GM23338 (cell line): ENCODE results near the gene XYLB. TPM values are rescaled to one million over a fixed set of nuclear protein-coding genes. Genes with fewer than 3 reads are reported as not detected.

Experiments used
- ATAC-seq: fragments of 200-7000 bp; cut with Tn5 transposase; 3 replicates; pipeline ENCODE4 v1.9.1; 2020
- DNase-seq: peaks from one replicate; pipeline ENCODE4 v3.0.0-alpha.2; 2015; ENCODE audit warnings: low spot score
- H2AFZ ChIP-seq: fragments of 200-600 bp; sonication (generic); 2 replicates; pipeline ENCODE4 v1.8.0; 2016; ENCODE audit warnings: antibody characterized with exemption, mild to moderate bottlenecking, moderate library complexity
- H3F3A ChIP-seq: fragments of 200-600 bp; sonication (generic); replicated peaks from 2 replicates; pipeline ENCODE4 v1.8.0; 2017; ENCODE audit warnings: antibody characterized with exemption, mixed run types, low read depth
- H3K27ac ChIP-seq: fragments of 200-600 bp; sonication (generic); 2 replicates; pipeline ENCODE4 v1.6.1; 2016; ENCODE audit warnings: low read depth
- H3K27me3 ChIP-seq: fragments of 200-600 bp; sonication (generic); 2 replicates; pipeline ENCODE4 v1.8.0; 2016; ENCODE audit warnings: mild to moderate bottlenecking, mixed run types, moderate library complexity; ENCODE audit not compliant: insufficient read depth
- H3K36me3 ChIP-seq: fragments of 200-600 bp; sonication (generic); 2 replicates; pipeline ENCODE4 v1.8.0; 2016; ENCODE audit warnings: mild to moderate bottlenecking; ENCODE audit not compliant: insufficient read depth
- H3K4me1 ChIP-seq: fragments of 200-600 bp; sonication (generic); 2 replicates; pipeline ENCODE4 v1.8.0; 2016; ENCODE audit warnings: mild to moderate bottlenecking, moderate library complexity; ENCODE audit not compliant: insufficient read depth
- H3K4me2 ChIP-seq: fragments of 200-600 bp; sonication (generic); 2 replicates; pipeline ENCODE4 v1.7.1; 2017; ENCODE audit warnings: mixed run types
- H3K4me3 ChIP-seq: fragments of 200-600 bp; sonication (generic); 2 replicates; pipeline ENCODE4 v1.6.1; 2016; ENCODE audit warnings: mixed run types
- H3K79me2 ChIP-seq: fragments of 200-600 bp; sonication (generic); replicated peaks from 2 replicates; pipeline ENCODE4 v1.8.0; 2017; ENCODE audit warnings: mild to moderate bottlenecking; ENCODE audit not compliant: insufficient read depth
- H3K9me2 ChIP-seq: fragments of 200-600 bp; sonication (generic); 2 replicates; pipeline ENCODE4 v1.8.0; 2017; ENCODE audit not compliant: insufficient read depth
- H4K20me1 ChIP-seq: fragments of 200-600 bp; sonication (generic); replicated peaks from 2 replicates; pipeline ENCODE4 v1.8.0; 2017; ENCODE audit warnings: mild to moderate bottlenecking; ENCODE audit not compliant: insufficient read depth
- H3K27ac Mint-ChIP-seq: 2 replicates; pipeline ENCODE4 v1.8.0; 2020; ENCODE audit warnings: inconsistent platforms, mild to moderate bottlenecking, moderate library complexity, mixed read lengths
- H3K27me3 Mint-ChIP-seq: 3 replicates; pipeline ENCODE4 v1.8.0; 2022; ENCODE audit warnings: low read depth, mild to moderate bottlenecking, moderate library complexity, mixed read lengths, inconsistent platforms; ENCODE audit not compliant: insufficient read depth, poor library complexity
- H3K36me3 Mint-ChIP-seq: 3 replicates; pipeline ENCODE4 v1.8.0; 2021; ENCODE audit warnings: low read depth, mild to moderate bottlenecking, inconsistent platforms, moderate library complexity, mixed read lengths
- H3K4me1 Mint-ChIP-seq: 3 replicates; pipeline ENCODE4 v1.8.0; 2020; ENCODE audit warnings: mild to moderate bottlenecking, inconsistent platforms, mixed read lengths
- H3K4me3 Mint-ChIP-seq: 3 replicates; pipeline ENCODE4 v1.8.0; 2021; ENCODE audit warnings: moderate library complexity, mild to moderate bottlenecking, inconsistent platforms, mixed read lengths
- H3K9me3 Mint-ChIP-seq: 3 replicates; pipeline ENCODE4 v1.8.0; 2020; ENCODE audit warnings: moderate library complexity, mild to moderate bottlenecking, inconsistent platforms, mixed read lengths
- CREB1 ChIP-seq: fragments of 250-450 bp; sonication (Bioruptor Pico); IDR thresholded peaks from 2 replicates; pipeline ENCODE4 v1.5.0; 2020; ENCODE audit warnings: low read depth, mild to moderate bottlenecking, moderate library complexity
- EZH2 ChIP-seq: fragments of 200-600 bp; sonication (generic); IDR thresholded peaks from one replicate; pipeline ENCODE4 v1.8.0; 2017; ENCODE audit warnings: antibody characterized with exemption, mild to moderate bottlenecking, low read depth; ENCODE audit not compliant: unreplicated experiment
- EZH2phosphoT487 ChIP-seq: fragments of 200-600 bp; sonication (generic); IDR thresholded peaks from one replicate; pipeline ENCODE4 v1.8.1; 2018; ENCODE audit warnings: antibody characterized with exemption; ENCODE audit not compliant: unreplicated experiment
- JUNB ChIP-seq: IDR thresholded peaks from one replicate; pipeline ENCODE4 v1.6.1; 2016; ENCODE audit warnings: antibody characterized with exemption; ENCODE audit not compliant: unreplicated experiment
- POLR2AphosphoS5 ChIP-seq: IDR thresholded peaks from 2 replicates; pipeline ENCODE4 v1.6.1; 2016; ENCODE audit warnings: antibody characterized with exemption, low read depth
- polyA plus RNA-seq: library from polyadenylated mRNA; unstranded; fragments of >200 nt; fragmentation: Nextera tagmentation; extraction: Ambion mirVana; gene quantifications from 2 replicates; pipeline ENCODE4 v1.2.1, GENCODE V29; 2016
- total RNA-seq: library from RNA; depleted of rRNA; stranded (reverse); fragments of >200 nt; shearing (Covaris generic); gene quantifications from 2 replicates; pipeline ENCODE4 v1.2.3, GENCODE V29; 2014
- TF ChIP-seq, protein P1 (sequence below): IDR thresholded peaks from one replicate; pipeline ENCODE4 v1.6.1; 2018; ENCODE audit warnings: antibody characterized with exemption; ENCODE audit not compliant: unreplicated experiment

XYLB gene
- total and polyA plus RNA-seq, 2 experiments from 2014 or later = 1.6 to 3.3 TPM

DNA sequence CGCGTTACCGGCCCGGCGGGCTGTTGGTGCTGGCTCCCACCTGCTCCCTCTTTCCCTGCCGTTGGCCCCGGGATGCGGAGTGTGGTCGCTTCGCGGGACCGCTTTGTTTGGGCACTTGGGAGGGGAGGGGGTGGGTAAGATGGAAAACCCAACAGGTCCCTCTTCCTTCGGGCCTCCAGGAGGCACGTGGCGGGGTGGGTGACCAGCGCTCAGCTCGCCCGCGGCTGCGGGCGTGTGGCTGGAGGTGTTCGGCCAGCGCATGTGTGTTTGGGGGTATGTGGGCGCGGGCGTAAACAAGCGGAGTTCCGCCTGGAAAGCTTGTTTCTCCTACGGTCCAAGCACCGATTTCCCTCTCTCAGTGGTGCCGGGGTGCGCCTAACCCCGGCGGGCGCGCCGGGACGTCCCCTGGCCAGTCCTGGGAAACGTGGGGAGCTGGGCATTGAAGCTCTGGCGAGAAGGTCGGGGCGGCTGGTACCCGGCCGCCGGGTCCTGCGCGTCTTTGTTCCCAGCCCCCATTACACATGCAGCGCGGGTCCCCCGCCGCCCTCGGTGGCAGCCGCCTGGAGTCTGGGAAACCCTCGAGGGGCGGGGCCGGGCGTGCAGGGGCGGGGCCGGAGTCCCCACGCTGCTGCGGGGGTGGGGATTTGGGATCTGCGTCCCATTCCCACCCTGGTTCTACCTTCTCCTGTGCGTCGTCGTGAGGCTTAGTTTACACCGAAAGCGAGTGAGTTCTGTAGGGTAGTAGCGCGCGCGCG, 108.5 kb downstream of the XYLB start:
- peaks cover 15% of the 10 kb centered on the region for H3K36me3 Mint-ChIP-seq
- H3K4me2 ChIP-seq = peak overlapping the region; percentile 91
- peak overlapping the region; percentile 91 for H3K27ac ChIP-seq

DNA sequence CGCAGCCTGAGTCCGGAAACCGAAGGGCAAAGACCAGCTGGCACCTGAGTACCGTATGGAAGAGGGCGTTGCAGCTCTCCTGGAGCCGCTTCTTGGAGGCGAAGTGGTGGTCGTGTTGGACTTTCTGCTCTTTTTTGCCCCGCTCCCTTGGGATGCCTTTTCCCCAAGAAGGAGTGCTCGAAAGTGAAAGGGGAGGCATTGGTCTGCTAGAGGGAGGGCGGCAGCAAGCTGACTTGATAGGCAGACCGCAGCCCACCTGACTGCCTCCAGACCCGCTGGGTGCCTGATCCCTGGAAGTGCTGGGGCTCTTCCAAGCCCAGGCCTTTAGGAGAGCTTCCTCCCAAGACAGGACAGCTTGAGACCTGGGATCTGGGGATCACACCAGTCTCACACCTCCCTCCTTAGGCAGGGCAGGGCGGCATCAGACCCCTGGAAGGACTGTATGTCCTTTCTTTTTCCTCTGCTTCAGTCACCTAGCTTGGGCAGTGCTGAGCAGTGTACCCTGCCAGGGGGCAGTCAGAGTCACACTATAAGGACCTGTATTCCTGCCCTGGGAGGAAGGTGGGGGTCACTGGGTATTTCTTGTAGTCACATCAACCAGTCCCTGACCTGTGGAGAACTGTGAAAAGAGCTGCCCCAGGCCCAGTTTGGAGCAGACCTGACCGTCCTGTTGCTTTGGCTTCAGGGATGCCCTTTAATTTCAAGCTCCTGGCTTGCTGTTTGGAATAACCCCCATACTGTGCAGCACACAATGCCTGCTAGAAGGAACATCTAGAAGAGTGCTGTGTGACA, 109.2 kb downstream of the XYLB start:
- H3K36me3 Mint-ChIP-seq = peaks cover 10% of the 10 kb centered on the region
- Histone ChIP-seq H3K4me1 (peaks cover 32% of the 10 kb centered on the region), H3F3A (peaks cover 14% of the 10 kb centered on the region), H4K20me1 (peaks cover 46% of the 10 kb centered on the region), H3K4me2 (peak overlapping the region; percentile 91), H3K27me3 (no peaks in the 10 kb centered on the region), H3K27ac (peak overlapping the region; percentile 91), H2AFZ (no peak overlapping the region), H3K79me2 (peaks cover 60% of the 10 kb centered on the region), H3K4me3 (peak overlapping the region; percentile 94), H3K9me2 (no peaks in the 10 kb centered on the region), H3K36me3 (no peaks in the 10 kb centered on the region)
- peaks cover 20% of the 10 kb centered on the region for H3K27me3 Mint-ChIP-seq
- TF ChIP-seq JUNB (no peak), EZH2phosphoT487 (no peak)
- TF ChIP-seq, protein P1, sequence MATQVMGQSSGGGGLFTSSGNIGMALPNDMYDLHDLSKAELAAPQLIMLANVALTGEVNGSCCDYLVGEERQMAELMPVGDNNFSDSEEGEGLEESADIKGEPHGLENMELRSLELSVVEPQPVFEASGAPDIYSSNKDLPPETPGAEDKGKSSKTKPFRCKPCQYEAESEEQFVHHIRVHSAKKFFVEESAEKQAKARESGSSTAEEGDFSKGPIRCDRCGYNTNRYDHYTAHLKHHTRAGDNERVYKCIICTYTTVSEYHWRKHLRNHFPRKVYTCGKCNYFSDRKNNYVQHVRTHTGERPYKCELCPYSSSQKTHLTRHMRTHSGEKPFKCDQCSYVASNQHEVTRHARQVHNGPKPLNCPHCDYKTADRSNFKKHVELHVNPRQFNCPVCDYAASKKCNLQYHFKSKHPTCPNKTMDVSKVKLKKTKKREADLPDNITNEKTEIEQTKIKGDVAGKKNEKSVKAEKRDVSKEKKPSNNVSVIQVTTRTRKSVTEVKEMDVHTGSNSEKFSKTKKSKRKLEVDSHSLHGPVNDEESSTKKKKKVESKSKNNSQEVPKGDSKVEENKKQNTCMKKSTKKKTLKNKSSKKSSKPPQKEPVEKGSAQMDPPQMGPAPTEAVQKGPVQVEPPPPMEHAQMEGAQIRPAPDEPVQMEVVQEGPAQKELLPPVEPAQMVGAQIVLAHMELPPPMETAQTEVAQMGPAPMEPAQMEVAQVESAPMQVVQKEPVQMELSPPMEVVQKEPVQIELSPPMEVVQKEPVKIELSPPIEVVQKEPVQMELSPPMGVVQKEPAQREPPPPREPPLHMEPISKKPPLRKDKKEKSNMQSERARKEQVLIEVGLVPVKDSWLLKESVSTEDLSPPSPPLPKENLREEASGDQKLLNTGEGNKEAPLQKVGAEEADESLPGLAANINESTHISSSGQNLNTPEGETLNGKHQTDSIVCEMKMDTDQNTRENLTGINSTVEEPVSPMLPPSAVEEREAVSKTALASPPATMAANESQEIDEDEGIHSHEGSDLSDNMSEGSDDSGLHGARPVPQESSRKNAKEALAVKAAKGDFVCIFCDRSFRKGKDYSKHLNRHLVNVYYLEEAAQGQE = no peak
- ATAC-seq (peak; percentile 28), DNase-seq (peak; percentile 76)
- H3K4me1 Mint-ChIP-seq = peaks cover 52% of the 10 kb centered on the region
- peak overlapping the region; percentile 100 for H3K27ac Mint-ChIP-seq
- H3K4me3 Mint-ChIP-seq = peak overlapping the region; percentile 99
- H3K9me3 Mint-ChIP-seq = peaks cover 6% of the 10 kb centered on the region

More for the DNA sequence above, 108.5 kb downstream of the XYLB start:
- ATAC-seq = peak; percentile 54
- no peak overlapping the region for H2AFZ ChIP-seq
- H3K4me3 ChIP-seq = peak overlapping the region; percentile 94
- Mint-ChIP-seq H3K4me3 (peak overlapping the region; percentile 99), H3K9me3 (peaks cover 11% of the 10 kb centered on the region), H3K27me3 (peaks cover 14% of the 10 kb centered on the region), H3K4me1 (peaks cover 45% of the 10 kb centered on the region), H3K27ac (peak overlapping the region; percentile 100)
- H3K27me3 ChIP-seq = no peaks in the 10 kb centered on the region
- peaks cover 38% of the 10 kb centered on the region for H4K20me1 ChIP-seq
- peak; percentile 89 for DNase-seq
- H3K9me2 ChIP-seq = no peaks in the 10 kb centered on the region
- peaks cover 52% of the 10 kb centered on the region for H3K79me2 ChIP-seq
- no peaks in the 10 kb centered on the region for H3K36me3 ChIP-seq
- TF ChIP-seq CREB1 (CRISPR knock-in tag) (0 out of 2 replicates have a peak, but pooled peaks have one; percentile 49), POLR2AphosphoS5 (peak; percentile 80), EZH2 (no peak)
- TF ChIP-seq, protein P1 = peak; percentile 12
- H3K4me1 ChIP-seq = peaks cover 32% of the 10 kb centered on the region
- peaks cover 14% of the 10 kb centered on the region for H3F3A ChIP-seq
